Measurements from ENCODE around the gene TTC23L. TPM values are rescaled to one million over a fixed set of nuclear protein-coding genes. Genes with fewer than 3 reads are reported as not detected.

Gene TTC23L
- total RNA-seq, 3 donors from 2014 or later: 1.3 to 2.0 TPM; not detected in 1

DNA sequence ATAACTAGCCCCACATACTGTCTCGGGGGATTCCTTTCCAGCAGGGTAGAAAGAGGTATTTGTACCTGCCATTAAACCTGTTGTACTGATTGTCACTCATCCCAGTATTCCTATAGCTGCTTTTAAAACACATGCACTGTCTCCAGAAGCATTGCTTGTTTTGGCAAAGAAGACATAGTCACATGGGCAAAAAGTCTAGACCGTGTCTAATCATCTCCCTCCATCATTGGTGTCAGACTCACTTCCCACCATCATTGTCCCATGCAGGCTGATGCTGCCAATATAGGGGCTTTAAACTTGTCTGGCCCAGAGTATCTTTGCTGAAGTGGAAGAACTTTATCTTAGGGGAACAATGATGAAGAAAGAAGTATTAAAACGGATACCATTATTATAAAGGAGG is 103.0 kb downstream of the TTC23L start:
- no peak overlapping the region for H3K27ac ChIP-seq
- intact Hi-C loops (cut with DNase I; ENCODE audit: low total_unique reads): no loop called here
- no peak for DNase-seq (ENCODE audit: low spot score in 2 of 2)
- H3K4me1 ChIP-seq: no peaks in the 10 kb centered on the region
- no peak overlapping the region for H3K4me3 ChIP-seq
- H3K36me3 ChIP-seq: no peaks in the 10 kb centered on the region
- H3K27me3 ChIP-seq: no peaks in the 10 kb centered on the region
- no peaks in the 10 kb centered on the region for H3K9me3 ChIP-seq
- TF ChIP-seq POLR2AphosphoS5 (IDR thresholded peaks at IDR 0.05): no peak
- TF ChIP-seq, protein P1, sequence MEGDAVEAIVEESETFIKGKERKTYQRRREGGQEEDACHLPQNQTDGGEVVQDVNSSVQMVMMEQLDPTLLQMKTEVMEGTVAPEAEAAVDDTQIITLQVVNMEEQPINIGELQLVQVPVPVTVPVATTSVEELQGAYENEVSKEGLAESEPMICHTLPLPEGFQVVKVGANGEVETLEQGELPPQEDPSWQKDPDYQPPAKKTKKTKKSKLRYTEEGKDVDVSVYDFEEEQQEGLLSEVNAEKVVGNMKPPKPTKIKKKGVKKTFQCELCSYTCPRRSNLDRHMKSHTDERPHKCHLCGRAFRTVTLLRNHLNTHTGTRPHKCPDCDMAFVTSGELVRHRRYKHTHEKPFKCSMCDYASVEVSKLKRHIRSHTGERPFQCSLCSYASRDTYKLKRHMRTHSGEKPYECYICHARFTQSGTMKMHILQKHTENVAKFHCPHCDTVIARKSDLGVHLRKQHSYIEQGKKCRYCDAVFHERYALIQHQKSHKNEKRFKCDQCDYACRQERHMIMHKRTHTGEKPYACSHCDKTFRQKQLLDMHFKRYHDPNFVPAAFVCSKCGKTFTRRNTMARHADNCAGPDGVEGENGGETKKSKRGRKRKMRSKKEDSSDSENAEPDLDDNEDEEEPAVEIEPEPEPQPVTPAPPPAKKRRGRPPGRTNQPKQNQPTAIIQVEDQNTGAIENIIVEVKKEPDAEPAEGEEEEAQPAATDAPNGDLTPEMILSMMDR (IDR thresholded peaks at IDR 0.05): no peak
- TF ChIP-seq POLR2A (IDR thresholded peaks at IDR 0.05): no peak

DNA sequence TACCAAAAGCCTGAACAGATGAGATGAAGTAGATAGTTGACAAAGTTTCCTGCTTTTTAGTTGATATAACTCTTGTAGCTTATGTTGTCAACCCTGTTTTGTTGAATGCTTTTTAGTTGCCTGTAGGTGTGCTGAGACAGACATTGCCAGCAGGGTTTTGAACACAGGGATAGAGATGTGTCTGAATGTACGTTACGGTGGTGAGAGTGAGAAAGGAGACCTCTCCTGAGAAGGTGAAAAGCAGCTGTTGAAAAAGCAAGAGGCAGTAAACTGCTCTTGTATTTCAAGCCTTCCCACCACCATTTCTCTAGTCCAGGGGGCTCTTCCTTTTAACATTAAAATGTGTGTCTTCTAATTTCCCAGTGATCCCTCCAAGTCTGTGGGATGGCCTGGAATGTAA is 105.1 kb downstream of the TTC23L start:
- Histone ChIP-seq H3K27ac (no peak overlapping the region), H3K4me1 (no peaks in the 10 kb centered on the region), H3K27me3 (no peaks in the 10 kb centered on the region), H3K9me3 (no peaks in the 10 kb centered on the region), H3K36me3 (no peaks in the 10 kb centered on the region), H3K4me3 (no peak overlapping the region)
- TF ChIP-seq, protein P1 (IDR thresholded peaks at IDR 0.05): no peak
- TF ChIP-seq POLR2A (IDR thresholded peaks at IDR 0.05): no peak
- no peak for TF ChIP-seq POLR2AphosphoS5 (IDR thresholded peaks at IDR 0.05)
- no peak for DNase-seq (ENCODE audit: low spot score in 2 of 2)
- intact Hi-C loops (cut with DNase I; ENCODE audit: low total_unique reads): no loop called here

DNA sequence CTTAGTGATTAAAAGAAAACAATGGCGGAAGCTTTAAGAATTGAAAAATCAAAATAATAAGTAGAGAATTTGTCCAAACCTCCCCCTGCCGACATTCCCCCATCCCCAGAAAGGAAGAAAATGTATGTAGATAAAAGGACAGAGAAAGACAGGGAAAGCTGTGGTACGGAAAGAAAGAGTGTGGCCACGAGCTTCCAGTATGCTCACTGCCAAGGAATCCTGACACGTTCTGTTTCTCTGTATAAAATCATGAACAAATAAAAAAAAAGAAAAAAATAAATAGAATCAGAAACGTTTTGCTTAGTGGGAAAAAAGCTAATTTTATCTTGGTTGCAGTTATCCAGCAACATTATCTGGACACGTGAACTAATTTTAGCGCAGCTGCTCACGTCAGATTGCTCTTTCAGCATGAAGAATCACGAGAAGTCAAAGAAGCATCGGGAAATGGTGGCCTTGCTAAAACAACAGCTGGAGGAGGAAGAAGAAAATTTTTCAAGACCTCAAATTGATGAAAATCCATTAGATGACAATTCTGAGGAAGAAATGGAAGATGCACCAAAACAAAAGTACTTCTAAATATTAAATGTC is 105.6 kb downstream of the TTC23L start:
- Histone ChIP-seq H3K4me1 (no peaks in the 10 kb centered on the region), H3K4me3 (no peak overlapping the region), H3K9me3 (no peaks in the 10 kb centered on the region), H3K27me3 (no peaks in the 10 kb centered on the region), H3K36me3 (no peaks in the 10 kb centered on the region), H3K27ac (no peak overlapping the region)
- TF ChIP-seq POLR2AphosphoS5 (IDR thresholded peaks at IDR 0.05): no peak
- TF ChIP-seq, protein P1 (IDR thresholded peaks at IDR 0.05): no peak
- TF ChIP-seq POLR2A (IDR thresholded peaks at IDR 0.05): no peak
- intact Hi-C loops (cut with DNase I; ENCODE audit: low total_unique reads): no loop called here
- DNase-seq (ENCODE audit: low spot score in 2 of 2): no peak

Other genes starting within 250 kb of the TTC23L start
- 10 to 100 TPM; 12.5 to 38.7 (median 22.4) TPM for gene RAI14, start 182.8 kb upstream of the TTC23L start, total RNA-seq
- gene RAD1, start 76.3 kb downstream of the TTC23L start, total RNA-seq: 10 to 100 TPM; 12.8 to 23.3 (median 18.7) TPM
- 10 to 100 TPM; 18.2 to 28.8 (median 23.7) TPM for gene BRIX1, start 76.5 kb downstream of the TTC23L start, total RNA-seq
- 10 to 100 TPM; 33.8 to 39.8 (median 36.9) TPM for gene DNAJC21, start 90.4 kb downstream of the TTC23L start, total RNA-seq
- gene AGXT2, start 208.8 kb downstream of the TTC23L start, total RNA-seq: not detected